Prostate gland (tissue), 2 donors: ENCODE data around the gene TAPBP. TPM values are rescaled to one million over a fixed set of nuclear protein-coding genes. Genes with fewer than 3 reads are reported as not detected.

Experiments used
- DNase-seq: peaks from one replicate; pipeline ENCODE4 v3.0.0-alpha.2; 2019; ENCODE audit warnings: low spot score
- H3K27ac ChIP-seq, 2 donors: fragments of 200-600 bp; sonication (generic); 2 replicates each; pipeline ENCODE4 v1.5.1; 2017 to 2019
- H3K27me3 ChIP-seq: fragments of 200-600 bp; sonication (generic); replicated peaks from 2 replicates; pipeline ENCODE4 v1.5.1; 2019; ENCODE audit not compliant: insufficient read depth
- H3K36me3 ChIP-seq, 2 donors: fragments of 200-600 bp; sonication (generic); 1 replicate in 1 of 2; 2 replicates in 1 of 2; pipeline versions ENCODE4 v1.5.1 to v1.8.1; 2017 to 2019
- H3K4me1 ChIP-seq: fragments of 200-600 bp; sonication (generic); replicated peaks from 2 replicates; pipeline ENCODE4 v1.5.1; 2019
- H3K4me3 ChIP-seq, 2 donors: fragments of 200-600 bp; sonication (generic); 2 replicates each; pipeline ENCODE4 v1.5.1; 2017 to 2019
- H3K9me3 ChIP-seq: fragments of 200-600 bp; sonication (generic); 2 replicates; pipeline ENCODE4 v1.5.1; 2017
- POLR2A ChIP-seq: fragments of 450-650 bp; IDR thresholded peaks from one replicate; pipeline ENCODE4 v1.6.1; 2016; ENCODE audit warnings: antibody characterized with exemption, mild to moderate bottlenecking
- POLR2AphosphoS5 ChIP-seq: sonication (generic); formaldehyde crosslinking; IDR thresholded peaks from one replicate; pipeline ENCODE4 v1.6.1; 2017; ENCODE audit warnings: antibody characterized with exemption
- WGBS: methylation state at CpG from one replicate; pipeline ENCODE4 v1.1.5; 2018; 5-methylcytosine and 5-hydroxymethylcytosine counted together
- intact Hi-C: fragments of 100-400 bp; cut with DNase I; formaldehyde crosslinking; loops from one replicate; pipeline ENCODE4 v1.14.2; 2022
- total RNA-seq, 2 donors: library from RNA; depleted of rRNA; stranded (reverse); fragments of >200 nt; gene quantifications; one replicate each; pipeline ENCODE4 v1.1.0, GENCODE V29; 2016
- TF ChIP-seq, protein P1 (sequence below), 4 experiments: fragments of 200-600 bp in 2 of 4; fragments of 450-650 bp in 2 of 4; sonication (generic) in 2 of 4; IDR thresholded peaks; 1 replicate in 3 of 4; 2 replicates in 1 of 4; pipeline ENCODE4 v1.5.1; 2016 to 2019; ENCODE audit warnings: antibody characterized with exemption in 4 of 4, mild to moderate bottlenecking in 2 of 4, moderate library complexity in 2 of 4

TAPBP gene
- total RNA-seq, 2 donors from 2014 or later, result 190 to 192 TPM

DNA sequence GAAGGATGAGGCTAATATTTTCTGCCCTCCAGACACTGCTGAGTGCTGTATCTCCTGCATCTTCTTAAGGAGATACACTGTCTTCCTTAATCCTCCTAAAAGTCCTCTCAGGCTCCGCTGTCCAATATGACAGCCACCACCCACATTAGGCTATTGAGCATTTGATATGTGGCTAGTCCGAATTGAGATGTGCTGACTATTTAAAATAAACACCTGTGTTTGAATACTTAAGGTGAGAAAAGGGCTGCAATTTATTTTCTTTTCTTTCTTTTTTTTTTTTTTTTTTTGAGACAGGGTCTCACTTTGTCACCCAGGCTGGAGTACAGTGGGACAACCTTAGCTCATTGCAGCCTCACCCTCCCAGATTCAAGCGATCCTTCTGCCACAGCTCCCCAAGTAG is 12.0 kb downstream of the TAPBP start:
- H3K36me3 ChIP-seq, result peaks cover 3 to 4% of the 10 kb centered on the region in 2 donors
- intact Hi-C loops, result no loop called here
- no peak overlapping the region for H3K4me3 ChIP-seq
- no peaks in the 10 kb centered on the region for H3K9me3 ChIP-seq
- no peaks in the 10 kb centered on the region for H3K4me1 ChIP-seq
- 90% methylated on average over 3 of the region's 3 CpGs for WGBS
- no peak for DNase-seq
- no peak overlapping the region for H3K27ac ChIP-seq
- TF ChIP-seq POLR2A (no peak), POLR2AphosphoS5 (no peak)
- TF ChIP-seq, protein P1, sequence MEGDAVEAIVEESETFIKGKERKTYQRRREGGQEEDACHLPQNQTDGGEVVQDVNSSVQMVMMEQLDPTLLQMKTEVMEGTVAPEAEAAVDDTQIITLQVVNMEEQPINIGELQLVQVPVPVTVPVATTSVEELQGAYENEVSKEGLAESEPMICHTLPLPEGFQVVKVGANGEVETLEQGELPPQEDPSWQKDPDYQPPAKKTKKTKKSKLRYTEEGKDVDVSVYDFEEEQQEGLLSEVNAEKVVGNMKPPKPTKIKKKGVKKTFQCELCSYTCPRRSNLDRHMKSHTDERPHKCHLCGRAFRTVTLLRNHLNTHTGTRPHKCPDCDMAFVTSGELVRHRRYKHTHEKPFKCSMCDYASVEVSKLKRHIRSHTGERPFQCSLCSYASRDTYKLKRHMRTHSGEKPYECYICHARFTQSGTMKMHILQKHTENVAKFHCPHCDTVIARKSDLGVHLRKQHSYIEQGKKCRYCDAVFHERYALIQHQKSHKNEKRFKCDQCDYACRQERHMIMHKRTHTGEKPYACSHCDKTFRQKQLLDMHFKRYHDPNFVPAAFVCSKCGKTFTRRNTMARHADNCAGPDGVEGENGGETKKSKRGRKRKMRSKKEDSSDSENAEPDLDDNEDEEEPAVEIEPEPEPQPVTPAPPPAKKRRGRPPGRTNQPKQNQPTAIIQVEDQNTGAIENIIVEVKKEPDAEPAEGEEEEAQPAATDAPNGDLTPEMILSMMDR (IDR thresholded peaks at IDR 0.05), result no peak
- H3K27me3 ChIP-seq, result no peaks in the 10 kb centered on the region

DNA sequence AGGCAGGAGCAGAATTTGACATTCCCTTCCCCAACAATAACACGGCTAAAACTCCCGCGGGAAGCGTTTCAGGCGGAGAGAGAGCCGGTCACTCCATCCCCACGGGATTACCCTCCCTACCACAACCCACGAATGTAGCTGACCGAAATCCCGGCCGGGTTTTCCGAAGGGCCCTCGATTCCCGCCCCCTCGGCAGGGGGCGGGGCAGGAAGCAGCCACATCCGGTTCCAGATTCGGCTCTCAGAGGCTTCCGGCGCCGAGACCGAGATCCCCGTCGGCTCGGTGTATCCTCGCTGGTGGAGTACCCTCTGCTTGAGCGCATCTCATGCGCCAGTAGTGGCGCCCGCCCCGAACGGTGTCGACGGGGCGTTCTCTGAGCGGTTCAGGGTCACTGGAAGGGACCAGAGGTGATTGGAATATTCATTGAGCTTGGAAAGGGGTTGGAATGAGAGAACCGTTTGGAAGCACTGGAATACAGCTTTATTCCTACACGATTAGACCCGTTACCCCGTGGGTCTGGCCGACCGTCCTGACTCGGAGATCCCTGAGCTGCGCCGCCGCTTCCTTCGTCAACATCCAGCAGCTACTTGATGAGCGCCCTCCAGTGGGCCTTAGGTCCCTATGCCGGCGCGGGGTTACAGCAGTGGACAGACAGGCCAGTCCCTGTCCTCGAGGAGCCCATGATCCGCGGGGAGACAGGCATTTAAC is 14.5 kb downstream of the TAPBP start:
- Histone ChIP-seq H3K4me3 (peak overlapping the region; percentile 64 to 70), H3K4me1 (peaks cover 2% of the 10 kb centered on the region), H3K36me3 (peaks cover 0 to 3% of the 10 kb centered on the region in 2 donors), H3K27me3 (no peaks in the 10 kb centered on the region), H3K27ac (peak overlapping the region; percentile 95 to 96), H3K9me3 (no peaks in the 10 kb centered on the region)
- TF ChIP-seq POLR2AphosphoS5 (peak; percentile 92), POLR2A (peak; percentile 51)
- TF ChIP-seq, protein P1 (IDR thresholded peaks at IDR 0.05), result peak; percentile 40 to 78 (median 76)
- 0% methylated on average over 54 of the region's 54 CpGs for WGBS
- peak; percentile 88 for DNase-seq
- intact Hi-C loops, result loop anchor here (2.0 kb wide), 1 partner anchor 27 kb away; the partner anchor contains the start of gene RPS18

- H3K27ac ChIP-seq, result peak within 1 kb of the TSS; percentile 95 to 96
- peak; percentile 82 for DNase-seq
- no peaks in the 10 kb centered on the region for H3K9me3 ChIP-seq
- 1% methylated on average over 30 of the region's 34 CpGs for WGBS
- peaks cover 0 to 3% of the 10 kb centered on the region in 2 donors for H3K36me3 ChIP-seq
- intact Hi-C loops, result loop anchor here (2.0 kb wide), 1 partner anchor 26 kb away; the partner anchor contains the start of gene RPS18
- H3K4me3 ChIP-seq, result peak within 1 kb of the TSS; percentile 64 to 70
- no peaks in the 10 kb centered on the region for H3K27me3 ChIP-seq
- no peak for TF ChIP-seq POLR2AphosphoS5
- no peak for TF ChIP-seq POLR2A
- TF ChIP-seq, protein P1 (IDR thresholded peaks at IDR 0.05), result no peak
- H3K4me1 ChIP-seq, result peaks cover 4% of the 10 kb centered on the region
These were observed 15.1 kb downstream of the TAPBP start, which contains the start of gene RGL2 for GRCh38 chr6:33298773-33299236. Gene RGL2, minus strand, starts transcription at chr6:33298942. Its CDS starts 332 bp downstream, at chr6:33298610.

GRCh38 chr6:33297956-33298772 is 15.7 kb downstream of the TAPBP start:
- DNase-seq, result peak; percentile 84
- Histone ChIP-seq H3K4me1 (peaks cover 4% of the 10 kb centered on the region), H3K27ac (peak overlapping the region; percentile 95 to 96), H3K36me3 (peaks cover 0 to 3% of the 10 kb centered on the region in 2 donors), H3K27me3 (no peaks in the 10 kb centered on the region), H3K4me3 (peak overlapping the region; percentile 64 to 70), H3K9me3 (no peaks in the 10 kb centered on the region)
- TF ChIP-seq POLR2AphosphoS5 (no peak), POLR2A (peak; percentile 82)
- TF ChIP-seq, protein P1 (IDR thresholded peaks at IDR 0.05), result peak in 1 of 4 experiments; percentile 12
- 1% methylated on average over 37 of the region's 42 CpGs for WGBS
- intact Hi-C loops, result loop anchor here (2.0 kb wide), 1 partner anchor 25 kb away; the partner anchor contains the start of gene RPS18
